H1 (cell line): Measurements from ENCODE around the gene TLCD2. TPM values are rescaled to one million over a fixed set of nuclear protein-coding genes. Genes with fewer than 3 reads are reported as not detected.

Experiments used
- CTBP2 ChIP-seq: IDR thresholded peaks from 2 replicates; pipeline ENCODE4 v1.7.0; 2011; ENCODE audit warnings: borderline replicate concordance, mild to moderate bottlenecking, moderate library complexity, mixed read lengths, low read length; ENCODE audit not compliant: insufficient read depth, insufficient read length
- polyA plus RNA-seq, 7 experiments: library from polyadenylated mRNA; depleted of rRNA in 3 of 7; stranded (reverse) in 5 of 7; unstranded in 2 of 7; fragments of >200 nt in 5 of 7; fragments of 200-250 nt in 2 of 7; gene quantifications; 1 replicate in 5 of 7; 2 replicates in 1 of 7; 4 replicates in 1 of 7; pipeline versions ENCODE4 v1.2.1 to v1.2.3, GENCODE V29; 2011 to 2013; ENCODE audit warnings: missing spikeins in 2 of 7, mixed read lengths in 2 of 7
- total RNA-seq: library from RNA; stranded (reverse); fragmentation: NEBNext Ultra II Directional; extraction: Animal tissue kit (Norgen Biotek cat#: 25700); gene quantifications from 2 replicates; pipeline ENCODE4 v1.2.1, GENCODE V29; 2021

The TLCD2 gene
- total and polyA plus RNA-seq, 2 of the 8 experiments (the other 6 are each of a cell fraction or from before 2014, with no cell fraction given) = 0.47 to 1.4 TPM

GRCh38 chr17:1727876-1728630, 17.9 kb upstream of the TLCD2 start (continued):
- no peak for TF ChIP-seq CTBP2
- TF ChIP-seq, all 59 proteins: peak for 0
